ENCODE measurements around the gene TAP1.

TAP1 gene

GRCh38 chr6:32796848-32797776 lies 56.4 kb downstream of the TAP1 start:
- DNase-seq = peak; percentile 86

Measured in retina (tissue), 1 donor.